ENCODE data around the gene LRRC32. TPM values are rescaled to one million over a fixed set of nuclear protein-coding genes. Genes with fewer than 3 reads are reported as not detected.
A peak's percentile ranks its signal among the peaks of the same experiment; 100 is the strongest.

The LRRC32 gene
- total and polyA plus RNA-seq, 9 of the 15 experiments (the other 6 are each of a cell fraction or from before 2014, with no cell fraction given): 0.10 to 0.50 (median 0.19) TPM; not detected in 5

DNA sequence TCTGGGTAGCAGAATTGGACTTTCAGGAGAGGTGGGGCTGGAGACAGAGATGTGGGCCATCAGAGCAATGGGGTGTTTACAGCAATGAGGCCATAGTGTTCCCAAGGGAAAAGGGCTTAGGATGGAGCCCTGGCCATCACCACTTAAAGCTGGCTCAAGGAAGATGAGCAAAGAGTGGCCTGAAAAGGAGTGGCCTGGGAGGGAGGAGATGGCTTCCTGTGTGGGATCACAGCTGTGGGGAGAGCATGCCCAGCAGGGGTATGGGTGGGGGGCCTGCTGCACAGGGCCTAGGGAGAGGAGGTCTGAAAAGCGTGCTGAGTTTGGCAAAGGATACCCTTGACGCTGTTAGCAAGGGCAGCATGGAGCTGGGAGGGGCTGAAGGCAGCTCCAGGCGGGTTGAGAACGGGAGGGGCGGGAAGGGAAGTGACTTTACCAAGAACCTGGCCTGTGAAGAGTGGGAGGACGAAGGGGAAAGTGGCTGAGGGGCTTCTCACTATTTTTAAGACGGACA, 13.9 kb downstream of the LRRC32 start:
- peak overlapping the region; percentile 52; the same call in 1 of the 2 replicates for H2AFZ ChIP-seq (ENCODE audit: low read depth, low read length)
- H3K36me3 ChIP-seq (ENCODE audit: control insufficient read depth, insufficient read depth, low read length): no peaks in the 10 kb centered on the region
- H3K9me1 ChIP-seq (ENCODE audit: control insufficient read depth, insufficient read depth, low read length): no peaks in the 10 kb centered on the region
- peak overlapping the region in 1 of 2 experiments; percentile 50; a peak in 1 of 4 replicates for H3K9ac ChIP-seq (ENCODE audit: insufficient read depth in 1 of 2, low read depth in 2 of 2, low read length in 2 of 2)
- no peak for ATAC-seq
- H3K27me3 ChIP-seq (ENCODE audit: control insufficient read depth in 2 of 2, insufficient read depth in 2 of 2, low read length in 2 of 2): peaks cover 0 to 12% of the 10 kb centered on the region in 2 experiments; a peak in 2 of 5 replicates
- in situ Hi-C loops (cut with MboI): no loop called here
- no peaks in the 10 kb centered on the region for H4K20me1 ChIP-seq (replicated peaks; ENCODE audit: control insufficient read depth, insufficient read depth, low read length)
- no peak for DNase-seq (ENCODE audit: extremely low read depth in 1 of 4, low spot score in 3 of 4)
- no peak overlapping the region for H3K4me3 ChIP-seq
- H3K9me3 ChIP-seq (replicated peaks; ENCODE audit: control insufficient read depth, insufficient read depth, low read depth, low read length): no peaks in the 10 kb centered on the region
- no TSS peak for BruUV-seq (replicated peaks)
- H3K79me2 ChIP-seq (ENCODE audit: control insufficient read depth, insufficient read depth, low read length): no peaks in the 10 kb centered on the region
- intact Hi-C loops (cut with micrococcal nuclease): no loop called here
- ChIA-PET CTCF (ENCODE audit: low intra/inter-chr PET ratio) (no interaction called here), POLR2A (interaction anchor here (0.6 kb wide), 2 partner anchors 12 to 1664 kb away, joined by 3 read pairs; no protein-coding TSS in a partner anchor)
- H3K27ac ChIP-seq (ENCODE audit: extremely low read depth, low read depth, low read length): no peak overlapping the region
- TF ChIP-seq RFX7 (CRISPR knock-in tag; IDR thresholded peaks at IDR 0.05) (no peak), ZNF507 (tag; conservative IDR thresholded peaks at IDR 0.05) (no peak), NFRKB (IDR thresholded peaks at IDR 0.05; ENCODE audit: low read depth) (no peak)
- peaks cover 11 to 44% of the 10 kb centered on the region in 2 experiments; a peak in 4 of 5 replicates for H3K4me1 ChIP-seq (replicated peaks in 1 of 2; ENCODE audit: control insufficient read depth in 2 of 2, insufficient read depth in 2 of 2, low read length in 2 of 2)
- 14% methylated on average over 6 of the region's 7 CpGs for WGBS (ENCODE audit: insufficient coverage, low coverage, missing lambda C conversion rate)
- no peak for FAIRE-seq
- no peak overlapping the region for H3K4me2 ChIP-seq (ENCODE audit: insufficient read depth, low read length)

DNA sequence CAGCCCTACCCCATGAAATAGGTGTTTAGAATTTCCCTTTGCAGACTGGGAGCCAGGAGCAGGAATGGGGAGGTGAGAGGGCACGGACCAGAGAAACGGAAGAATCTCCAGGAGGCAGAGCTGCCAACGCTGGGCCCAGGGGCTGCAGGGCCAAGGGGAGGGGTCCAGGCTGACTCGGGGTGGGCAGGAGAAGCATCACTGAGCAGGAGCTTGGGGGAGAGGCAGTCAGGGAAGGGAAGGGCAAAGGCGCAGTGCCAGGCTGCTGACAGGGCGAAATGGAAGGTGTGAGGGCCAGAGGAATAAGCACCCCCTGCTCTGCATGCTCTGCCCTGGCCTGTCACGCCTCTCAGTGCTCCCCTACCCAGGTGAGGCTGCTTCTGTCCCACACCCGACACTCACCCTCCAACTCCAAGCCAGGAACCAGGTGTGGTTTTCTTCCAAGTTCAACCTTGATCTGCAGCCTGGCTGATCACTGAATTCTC, 14.5 kb downstream of the LRRC32 start:
- POLR2A ChIA-PET: interaction anchor here (0.6 to 1.2 kb wide), 3 partner anchors 12 to 1664 kb away, joined by 3 read pairs; no protein-coding TSS in a partner anchor
- in situ Hi-C loops (cut with MboI): no loop called here

More for the DNA sequence above, 14.5 kb downstream of the LRRC32 start:
- Histone ChIP-seq H3K79me2 (ENCODE audit: control insufficient read depth, insufficient read depth, low read length) (no peaks in the 10 kb centered on the region), H4K20me1 (replicated peaks; ENCODE audit: control insufficient read depth, insufficient read depth, low read length) (no peaks in the 10 kb centered on the region), H3K9me1 (ENCODE audit: control insufficient read depth, insufficient read depth, low read length) (no peaks in the 10 kb centered on the region), H3K4me2 (ENCODE audit: insufficient read depth, low read length) (no peak overlapping the region), H3K9ac (ENCODE audit: insufficient read depth in 1 of 2, low read depth in 2 of 2, low read length in 2 of 2) (0 out of 4 replicates have a peak overlapping the region, but pooled peaks of 1 of the 2 experiments have one; percentile 6), H3K27ac (ENCODE audit: extremely low read depth, low read depth, low read length) (no peak overlapping the region), H3K4me1 (replicated peaks in 1 of 2; ENCODE audit: control insufficient read depth in 2 of 2, insufficient read depth in 2 of 2, low read length in 2 of 2) (peaks cover 11 to 42% of the 10 kb centered on the region in 2 experiments; a peak in 4 of 5 replicates), H3K27me3 (ENCODE audit: control insufficient read depth in 2 of 2, insufficient read depth in 2 of 2, low read length in 2 of 2) (peaks cover 0 to 12% of the 10 kb centered on the region in 2 experiments; a peak in 2 of 5 replicates), H3K36me3 (ENCODE audit: control insufficient read depth, insufficient read depth, low read length) (no peaks in the 10 kb centered on the region), H3K4me3 (no peak overlapping the region), H2AFZ (ENCODE audit: low read depth, low read length) (no peak overlapping the region), H3K9me3 (replicated peaks; ENCODE audit: control insufficient read depth, insufficient read depth, low read depth, low read length) (no peaks in the 10 kb centered on the region)
- CTCF ChIA-PET (ENCODE audit: low intra/inter-chr PET ratio): no interaction called here
- intact Hi-C loops (cut with micrococcal nuclease): no loop called here
- WGBS (ENCODE audit: insufficient coverage, low coverage, missing lambda C conversion rate): 52% methylated on average over 8 of the region's 8 CpGs
- FAIRE-seq (no peak), DNase-seq (ENCODE audit: extremely low read depth in 1 of 4, low spot score in 3 of 4) (no peak), ATAC-seq (no peak)
- TF ChIP-seq RFX1 (IDR thresholded peaks at IDR 0.05): no peak
- TF ChIP-seq ZBTB17 (CRISPR knock-in tag; IDR thresholded peaks at IDR 0.05): no peak
- no peak for TF ChIP-seq ZBTB7A (IDR thresholded peaks at IDR 0.05; ENCODE audit: borderline replicate concordance, control insufficient read depth, low read depth, low read length)
- TF ChIP-seq, protein P1, sequence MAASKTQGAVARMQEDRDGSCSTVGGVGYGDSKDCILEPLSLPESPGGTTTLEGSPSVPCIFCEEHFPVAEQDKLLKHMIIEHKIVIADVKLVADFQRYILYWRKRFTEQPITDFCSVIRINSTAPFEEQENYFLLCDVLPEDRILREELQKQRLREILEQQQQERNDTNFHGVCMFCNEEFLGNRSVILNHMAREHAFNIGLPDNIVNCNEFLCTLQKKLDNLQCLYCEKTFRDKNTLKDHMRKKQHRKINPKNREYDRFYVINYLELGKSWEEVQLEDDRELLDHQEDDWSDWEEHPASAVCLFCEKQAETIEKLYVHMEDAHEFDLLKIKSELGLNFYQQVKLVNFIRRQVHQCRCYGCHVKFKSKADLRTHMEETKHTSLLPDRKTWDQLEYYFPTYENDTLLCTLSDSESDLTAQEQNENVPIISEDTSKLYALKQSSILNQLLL (CRISPR knock-in tag; IDR thresholded peaks at IDR 0.05; ENCODE audit: borderline replicate concordance): no peak
- TF ChIP-seq SRSF7 (optimal IDR thresholded peaks at IDR 0.05; ENCODE audit: low read depth, low read length): no peak
- no TSS peak for BruUV-seq (replicated peaks)
